GM12891 (cell line): Measurements from ENCODE around the gene NFIL3.

Experiments used
- DNase-seq: peaks from one replicate; pipeline ENCODE4 v3.0.0; 2011; ENCODE audit warnings: low spot score; ENCODE audit not compliant: insufficient read length
- FAIRE-seq: peaks from 2 replicates; lab custom pipeline; 2011; peaks lifted over from hg19 to GRCh38; lab: Jason Lieb, UNC
- PAX5 ChIP-seq: IDR thresholded peaks from 2 replicates; pipeline ENCODE4 v1.6.1; 2011; ENCODE audit warnings: low read length, moderate library complexity, mild to moderate bottlenecking; ENCODE audit not compliant: insufficient read depth, severe bottlenecking
- POLR2A ChIP-seq: IDR thresholded peaks from 2 replicates; pipeline ENCODE4 v1.6.1; 2011; ENCODE audit warnings: low read depth, low read length, control low read depth
- POLR2AphosphoS5 ChIP-seq: IDR thresholded peaks from 2 replicates; pipeline ENCODE4 v1.6.1; 2011; ENCODE audit warnings: low read depth, low read length, control low read depth
- POU2F2 ChIP-seq: IDR thresholded peaks from 2 replicates; pipeline ENCODE4 v1.6.1; 2011; ENCODE audit warnings: low read depth, mild to moderate bottlenecking, control low read depth, low read length, moderate library complexity
- SPI1 ChIP-seq: IDR thresholded peaks from 2 replicates; pipeline ENCODE4 v1.6.1; 2011; ENCODE audit warnings: low read depth, low read length, control low read depth
- TAF1 ChIP-seq: IDR thresholded peaks from 2 replicates; pipeline ENCODE4 v1.6.1; 2011; ENCODE audit warnings: low read depth, low read length, control low read depth

The NFIL3 gene

GRCh38 chr9:91415290-91415689 lies 8.3 kb downstream of the NFIL3 start:
- FAIRE-seq: peak; percentile 86

DNA sequence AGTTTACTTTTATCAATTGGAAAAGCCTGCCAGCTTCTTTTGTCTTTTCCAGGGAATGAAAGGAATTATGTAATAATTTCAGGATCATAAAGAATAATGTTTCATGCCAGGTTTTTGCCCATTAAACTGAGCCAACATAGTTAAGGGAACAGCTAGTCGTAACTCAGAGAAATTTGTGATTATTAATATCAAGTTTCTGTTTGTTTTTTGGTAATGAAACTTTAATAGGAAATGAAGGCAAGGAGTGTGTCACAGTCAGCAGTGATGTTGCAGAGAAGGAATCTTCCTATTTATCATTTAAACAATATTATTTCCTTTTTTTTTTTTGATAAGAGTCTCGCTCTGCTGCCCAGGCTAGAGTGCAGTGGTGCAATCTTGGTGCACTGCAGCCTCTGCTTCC lies 10.7 kb downstream of the NFIL3 start:
- FAIRE-seq (no peak), DNase-seq (no peak)
- TF ChIP-seq POLR2AphosphoS5 (no peak), SPI1 (no peak), PAX5 (no peak), POLR2A (no peak), POU2F2 (no peak), TAF1 (no peak)

More at GRCh38 chr9:91415290-91415689, 8.3 kb downstream of the NFIL3 start:
- TF ChIP-seq SPI1 (peak; percentile 42; the same call in 1 of the 2 replicates), POU2F2 (no peak)
- DNase-seq: no peak

DNA sequence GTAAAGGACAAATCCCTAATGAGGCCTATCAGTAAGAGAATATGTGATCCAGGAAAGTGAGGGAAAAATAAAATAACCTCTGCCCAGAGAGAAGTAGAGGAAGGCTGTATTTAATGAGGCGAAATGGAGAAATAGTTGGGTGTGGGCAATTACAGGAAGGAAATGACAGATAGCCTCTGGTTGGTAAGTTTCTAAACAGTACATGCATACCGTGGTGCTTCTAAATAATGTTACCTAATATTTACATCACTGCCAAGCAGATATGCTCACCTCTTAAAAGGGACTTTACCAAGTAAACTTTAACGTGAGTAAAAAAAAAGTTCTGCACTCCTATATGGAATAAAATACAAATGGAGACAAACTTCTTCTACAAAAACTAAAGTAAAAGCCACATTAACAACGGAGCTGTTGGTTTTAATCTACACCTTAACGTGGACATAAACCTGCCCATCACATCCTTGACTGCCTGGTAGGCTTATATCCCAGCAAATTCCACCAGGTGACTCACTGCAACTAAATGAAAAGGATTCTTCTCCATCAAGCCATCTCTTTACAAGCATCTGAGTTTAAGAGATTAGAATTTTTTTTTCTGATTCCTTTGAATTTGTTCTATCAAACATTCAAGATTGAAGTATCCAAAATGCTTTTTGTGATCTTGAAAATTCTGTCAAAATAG lies 12.4 kb downstream of the NFIL3 start:
- TF ChIP-seq TAF1 (no peak), POLR2A (no peak), SPI1 (no peak), PAX5 (no peak), POU2F2 (no peak), POLR2AphosphoS5 (no peak)
- FAIRE-seq (no peak), DNase-seq (no peak)

GRCh38 chr9:91410161-91410560 lies 13.5 kb downstream of the NFIL3 start:
- FAIRE-seq: no peak
- DNase-seq: no peak
- no peak for TF ChIP-seq POU2F2
- no peak for TF ChIP-seq SPI1
- no peak for TF ChIP-seq TAF1
- TF ChIP-seq PAX5: no peak
- TF ChIP-seq POLR2A: no peak
- no peak for TF ChIP-seq POLR2AphosphoS5

- no peak for FAIRE-seq
- no peak for DNase-seq
- TF ChIP-seq PAX5 (no peak), SPI1 (no peak), POU2F2 (no peak), POLR2A (no peak), POLR2AphosphoS5 (no peak)
Measured at GRCh38 chr9:91408475-91408874, 15.2 kb downstream of the NFIL3 start.

DNA sequence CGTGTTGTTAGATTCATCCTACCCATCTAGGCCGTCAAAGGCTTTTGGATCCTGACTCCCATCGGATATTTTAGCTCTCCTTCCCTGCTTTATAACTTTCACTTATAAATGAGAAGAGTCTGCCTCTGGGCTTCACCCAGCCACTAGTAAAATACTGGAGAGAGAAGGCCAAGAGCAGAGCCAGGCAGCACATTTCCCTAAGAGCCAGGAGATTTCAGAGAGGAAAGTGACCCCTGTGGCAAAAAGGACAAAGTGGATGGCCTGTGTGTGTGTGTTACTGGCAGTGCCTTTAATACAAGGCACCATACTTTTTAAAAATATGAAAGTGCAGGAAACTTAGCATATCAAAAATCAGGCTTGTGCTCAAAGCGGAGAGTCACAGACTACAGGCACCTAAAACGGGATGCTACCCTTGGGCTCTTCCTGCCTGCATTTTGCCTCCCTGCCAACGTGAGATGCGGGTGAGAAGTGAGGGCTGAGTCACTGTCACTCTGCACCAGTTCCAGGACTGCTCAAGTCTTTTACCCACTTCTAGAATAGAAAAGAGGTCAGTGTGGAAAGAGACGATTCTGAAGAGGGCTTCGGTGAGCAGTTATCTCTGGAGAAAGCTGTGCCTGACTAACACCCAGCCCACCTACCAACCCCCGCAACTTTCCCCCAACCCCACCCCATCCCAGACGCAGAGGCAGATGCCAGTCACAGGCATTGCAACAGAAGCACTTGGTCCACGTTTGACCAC lies 15.9 kb downstream of the NFIL3 start:
- TF ChIP-seq POLR2AphosphoS5: no peak
- TF ChIP-seq TAF1: no peak
- TF ChIP-seq POU2F2: no peak
- no peak for TF ChIP-seq PAX5
- TF ChIP-seq POLR2A: no peak
- no peak for TF ChIP-seq SPI1
- DNase-seq (no peak), FAIRE-seq (no peak)

- FAIRE-seq (no peak), DNase-seq (no peak)
- TF ChIP-seq TAF1 (no peak), POU2F2 (no peak), POLR2AphosphoS5 (no peak)
Measured at GRCh38 chr9:91405343-91406077, 18.1 kb downstream of the NFIL3 start.

GRCh38 chr9:91403665-91404543 lies 19.7 kb downstream of the NFIL3 start:
- DNase-seq: no peak
- FAIRE-seq: no peak
- TF ChIP-seq POLR2A: no peak
- TF ChIP-seq POU2F2: no peak
- TF ChIP-seq POLR2AphosphoS5: no peak
- no peak for TF ChIP-seq TAF1
- no peak for TF ChIP-seq PAX5
- no peak for TF ChIP-seq SPI1

DNA sequence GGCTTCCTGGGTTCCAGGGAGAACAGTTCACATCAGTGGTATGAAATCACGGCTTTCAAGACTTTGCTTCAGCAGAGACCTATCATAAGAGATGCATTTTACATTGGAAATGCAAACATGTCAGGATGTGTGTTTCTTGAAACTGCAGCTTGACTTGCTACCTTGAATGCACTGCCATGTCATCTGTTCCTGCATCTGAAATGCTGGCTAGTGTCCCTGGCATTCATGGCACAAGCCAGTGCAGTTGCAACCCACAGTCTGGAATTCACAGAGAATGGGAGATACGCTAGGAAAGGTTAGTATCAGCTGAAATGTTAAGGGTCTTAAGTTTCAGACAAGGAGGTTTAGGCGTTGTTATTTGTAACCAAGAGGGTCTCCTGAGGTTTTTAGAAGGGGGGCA lies 24.7 kb downstream of the NFIL3 start:
- DNase-seq (no peak), FAIRE-seq (no peak)
- TF ChIP-seq POLR2A: no peak
- no peak for TF ChIP-seq SPI1
- no peak for TF ChIP-seq POLR2AphosphoS5
